ENCODE results near the gene HIPK1. TPM values are rescaled to one million over a fixed set of nuclear protein-coding genes. Genes with fewer than 3 reads are reported as not detected.

HIPK1 gene
- total and polyA plus RNA-seq, 10 donors: 7.1 to 92.3 (median 75.5) TPM

DNA sequence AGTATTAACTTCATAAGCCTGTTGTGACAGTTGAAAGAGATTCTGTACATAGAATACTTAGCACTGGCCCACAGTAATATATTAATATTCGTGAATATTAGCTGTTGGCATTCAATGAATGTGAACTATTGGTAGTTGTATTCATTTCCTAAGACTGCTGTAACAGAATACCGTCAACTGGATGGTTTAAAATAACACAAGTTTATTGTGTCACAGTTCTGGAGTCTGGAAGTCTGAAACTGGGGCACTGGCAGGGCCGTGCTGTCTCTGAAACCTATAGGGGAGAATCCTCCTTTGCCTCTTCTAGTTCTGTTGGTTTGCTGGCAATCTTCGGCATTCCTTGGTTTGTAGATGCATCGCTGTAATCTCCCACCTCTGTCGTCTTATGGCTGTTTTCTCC, 97.7 kb downstream of the HIPK1 start:
- Histone ChIP-seq H3K27ac (no peak overlapping the region), H3K27me3 (replicated peaks in 1 of 7) (no peaks in the 10 kb centered on the region), H3K4me1 (no peaks in the 10 kb centered on the region), H3K9me3 (no peaks in the 10 kb centered on the region), H3K4me3 (no peak overlapping the region), H3K36me3 (no peaks in the 10 kb centered on the region)
- 88 to 93% (median 90%) methylated on average over 6 of the region's 6 CpGs for WGBS, 5 donors
- intact Hi-C loops (cut with DNase I; ENCODE audit: low total_unique reads): no loop called here
- no peak for DNase-seq
- TF ChIP-seq POLR2AphosphoS5 (IDR thresholded peaks at IDR 0.05) (no peak), CTCF (IDR thresholded peaks at IDR 0.05 in 8 of 11, conservative IDR thresholded peaks at IDR 0.05 in 3 of 11) (no peak), POLR2A (IDR thresholded peaks at IDR 0.05) (no peak)

Other genes starting within 250 kb of the HIPK1 start
- gene PHTF1, start 169.8 kb upstream of the HIPK1 start, total RNA-seq: 10 to 100 TPM; 18.3 to 47.6 (median 25.9) TPM
- 1 to 10 TPM; 5.6 to 9.0 (median 7.4) TPM for gene PHTF1, start 169.8 kb upstream of the HIPK1 start, polyA plus RNA-seq
- gene RSBN1, start 116.8 kb upstream of the HIPK1 start, total RNA-seq: 10 to 100 TPM; 24.2 to 34.0 (median 29.1) TPM
- gene RSBN1, start 116.8 kb upstream of the HIPK1 start, polyA plus RNA-seq: 1 to 10 TPM; 5.4 to 7.0 (median 6.0) TPM
- gene PTPN22, start 57.6 kb upstream of the HIPK1 start, total RNA-seq: 10 to 100 TPM; 22.2 to 42.9 (median 29.3) TPM
- 10 to 100 TPM; 10.4 to 25.3 (median 14.3) TPM for gene PTPN22, start 57.6 kb upstream of the HIPK1 start, polyA plus RNA-seq
- 1 to 10 TPM; 1.5 to 7.1 (median 2.2) TPM for gene BCL2L15, start 41.7 kb upstream of the HIPK1 start, total RNA-seq
- gene BCL2L15, start 41.7 kb upstream of the HIPK1 start, polyA plus RNA-seq: under 1 TPM; 0.64 to 0.83 (median 0.67) TPM
- 10 to 100 TPM; 23.9 to 58.0 (median 33.1) TPM for gene AP4B1, start 24.5 kb upstream of the HIPK1 start, total RNA-seq
- 10 to 100 TPM; 24.9 to 52.3 (median 27.5) TPM for gene AP4B1, start 24.5 kb upstream of the HIPK1 start, polyA plus RNA-seq
- 10 to 100 TPM in 1 of 7 donors, 1 to 10 TPM in 6; 6.7 to 10.5 (median 8.0) TPM for gene DCLRE1B, start 24.0 kb upstream of the HIPK1 start, total RNA-seq
- gene DCLRE1B, start 24.0 kb upstream of the HIPK1 start, polyA plus RNA-seq: 1 to 10 TPM; 1.9 to 3.5 (median 2.4) TPM
- 10 to 100 TPM in 1 of 7 donors, 1 to 10 TPM in 6; 1.2 to 10.9 (median 6.6) TPM for gene OLFML3, start 50.1 kb downstream of the HIPK1 start, total RNA-seq
- 1 to 10 TPM; 2.6 to 6.1 (median 3.8) TPM for gene OLFML3, start 50.1 kb downstream of the HIPK1 start, polyA plus RNA-seq
- under 1 TPM in 1 of 7 donors, not detected in 6; 0.14 TPM for gene SYT6, start 224.5 kb downstream of the HIPK1 start, total RNA-seq
- not detected for gene SYT6, start 224.5 kb downstream of the HIPK1 start, polyA plus RNA-seq

Data from spleen (tissue), 11 donors.